ENCODE measurements around the gene LIN52.

Gene LIN52

DNA sequence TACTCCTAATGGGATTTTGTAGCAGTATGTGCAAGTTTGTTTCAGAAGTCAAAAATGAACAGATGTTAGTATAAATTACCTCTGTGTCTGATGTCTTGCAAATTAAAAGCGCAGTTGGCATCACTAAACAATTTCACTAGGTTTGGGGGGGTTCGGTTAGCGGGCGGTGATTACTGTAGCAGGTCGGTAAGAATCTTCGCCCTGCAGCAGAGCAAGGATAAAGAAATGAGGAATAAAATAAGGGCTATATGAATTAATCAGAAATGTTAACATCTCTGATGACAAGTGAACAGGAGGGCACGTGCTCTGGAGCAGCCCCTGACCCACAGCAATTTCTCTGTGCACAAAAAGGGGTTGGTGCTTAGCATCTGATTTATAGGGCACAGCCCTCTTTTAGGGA, 110.9 kb downstream of the LIN52 start:
- DNase-seq: no peak

DNA sequence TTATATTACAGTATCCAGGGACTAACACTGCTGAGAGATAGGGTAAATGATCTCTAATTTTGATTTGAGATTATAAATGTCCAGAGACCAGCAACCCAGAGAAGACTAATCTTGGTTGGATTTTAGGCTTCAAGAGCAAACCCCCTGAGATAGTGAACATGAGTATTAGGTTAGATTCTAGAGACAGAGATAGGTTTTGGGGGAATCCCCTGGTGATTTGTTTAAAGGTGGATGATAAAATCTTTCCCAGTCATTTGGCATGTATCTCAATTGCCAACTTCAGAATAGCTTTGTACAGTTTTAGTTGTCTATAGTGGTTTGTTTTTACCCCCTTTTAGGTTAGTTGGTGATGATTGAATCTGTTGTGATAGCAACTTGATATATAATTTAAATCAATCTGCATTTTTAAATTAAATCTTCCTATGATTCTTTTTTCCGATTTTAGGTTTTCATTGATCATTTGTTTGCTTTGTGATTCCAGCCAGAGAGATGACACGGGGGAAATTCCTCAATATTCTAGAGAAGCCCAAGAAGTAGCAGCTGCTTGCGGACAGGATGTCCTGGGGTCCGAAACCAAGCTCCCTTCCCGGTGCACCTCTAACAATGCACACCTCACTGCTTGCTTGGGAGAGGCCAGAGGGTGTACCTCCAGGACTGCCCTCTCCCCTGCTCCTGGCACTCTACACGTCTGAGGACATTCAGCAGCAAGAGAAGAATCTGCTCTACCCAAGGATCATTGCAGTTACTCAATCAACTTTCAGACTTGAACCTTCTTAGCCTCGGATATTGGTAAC, 113.9 kb downstream of the LIN52 start:
- no peak for DNase-seq

DNA sequence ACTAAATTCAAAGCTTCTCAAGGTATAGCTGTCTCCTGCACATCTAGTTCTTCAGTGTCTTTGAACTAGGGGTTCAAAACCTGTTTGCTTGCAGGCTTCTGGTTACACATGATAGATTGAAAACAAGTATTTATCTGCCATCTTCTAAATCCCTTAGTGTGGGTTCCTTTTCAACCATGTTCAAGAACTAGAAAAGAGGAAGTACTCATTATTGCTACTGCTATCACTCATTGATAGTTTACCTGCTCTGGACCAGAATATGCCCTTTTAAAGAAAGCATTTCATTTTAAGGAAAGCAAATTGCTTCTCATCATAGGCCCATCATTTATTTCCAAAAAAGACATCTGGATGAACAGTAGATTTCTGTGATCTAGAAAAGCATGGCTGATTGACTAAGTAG, 117.4 kb downstream of the LIN52 start:
- DNase-seq: no peak

DNA sequence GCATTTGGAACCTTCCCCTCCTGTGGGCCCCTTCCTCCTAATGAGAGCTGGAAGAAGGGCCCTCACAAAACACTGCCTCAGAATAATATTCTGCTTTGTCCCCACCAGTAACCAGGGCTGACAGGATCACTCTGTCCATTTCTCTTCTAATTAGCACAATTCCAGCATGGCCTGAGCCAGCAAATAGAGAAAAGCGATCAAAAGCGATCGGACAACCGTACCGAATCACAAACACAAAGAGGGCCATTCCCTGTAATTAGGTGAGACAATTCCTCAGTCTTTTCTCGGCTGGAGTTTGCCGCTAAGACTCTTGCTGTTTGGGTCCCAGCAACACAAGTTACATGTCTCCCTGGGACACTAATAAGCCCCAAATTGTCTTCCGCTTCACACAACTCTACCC, 118.9 kb downstream of the LIN52 start:
- peak; percentile 7 to 57 for DNase-seq

DNA sequence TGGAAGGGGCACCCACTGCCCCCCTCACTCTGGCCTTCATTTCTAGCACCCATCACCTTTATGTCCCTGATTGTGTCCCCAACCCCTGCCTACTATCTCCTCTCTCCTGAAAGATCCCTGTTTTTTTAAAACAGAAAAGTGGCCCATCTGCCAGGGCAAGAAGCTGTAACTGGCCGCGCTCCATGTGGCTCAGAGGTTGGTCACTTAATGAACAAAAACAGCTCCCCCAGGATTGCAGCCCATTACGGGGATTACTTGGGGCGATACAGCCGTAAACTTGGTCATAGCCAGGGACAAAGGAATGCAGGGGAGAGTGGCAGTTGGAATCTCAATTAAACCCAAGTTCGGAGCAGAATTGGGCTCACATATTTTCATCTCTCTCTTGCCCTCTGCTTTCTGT, 119.7 kb downstream of the LIN52 start:
- peak in 1 of 2 donors; percentile 13 for DNase-seq

DNA sequence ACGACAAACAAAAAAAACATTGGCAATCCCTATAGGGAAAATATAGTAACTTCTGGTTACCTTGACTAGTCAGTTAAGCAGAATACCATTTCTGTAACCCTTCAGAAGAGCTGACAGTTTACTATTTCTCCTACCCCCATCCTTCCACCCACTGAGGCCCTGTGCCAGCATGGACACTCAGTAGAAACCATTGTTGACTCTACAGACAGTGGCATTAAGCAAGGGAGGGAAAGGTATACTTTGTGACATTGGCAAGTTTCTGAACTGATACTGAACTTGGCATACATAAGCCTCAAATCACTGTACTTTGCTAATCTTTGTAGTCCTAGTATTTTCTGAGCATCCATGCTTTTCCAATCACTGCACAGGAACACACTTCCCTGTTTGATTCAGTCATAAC, 121.1 kb downstream of the LIN52 start:
- DNase-seq: no peak

DNA sequence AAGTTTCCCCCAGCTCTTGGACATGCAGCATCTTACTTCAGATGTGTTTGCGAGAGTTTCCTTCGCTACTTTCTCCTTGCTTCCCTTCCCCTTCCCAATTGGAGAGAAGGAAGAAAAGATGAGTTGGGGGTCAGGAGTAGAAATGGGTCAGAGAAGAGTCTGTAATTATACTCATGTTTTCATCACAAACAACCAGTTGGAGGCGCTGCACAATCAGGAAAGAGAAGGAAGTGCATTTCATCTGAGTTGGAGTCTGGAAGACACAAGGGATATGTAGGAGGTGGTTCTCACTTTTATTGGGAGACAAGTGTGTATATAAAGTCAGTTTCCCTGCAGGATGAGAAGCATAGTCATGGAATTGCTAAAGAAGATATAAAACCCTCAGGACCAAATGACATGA, 123.2 kb downstream of the LIN52 start:
- DNase-seq: no peak

DNA sequence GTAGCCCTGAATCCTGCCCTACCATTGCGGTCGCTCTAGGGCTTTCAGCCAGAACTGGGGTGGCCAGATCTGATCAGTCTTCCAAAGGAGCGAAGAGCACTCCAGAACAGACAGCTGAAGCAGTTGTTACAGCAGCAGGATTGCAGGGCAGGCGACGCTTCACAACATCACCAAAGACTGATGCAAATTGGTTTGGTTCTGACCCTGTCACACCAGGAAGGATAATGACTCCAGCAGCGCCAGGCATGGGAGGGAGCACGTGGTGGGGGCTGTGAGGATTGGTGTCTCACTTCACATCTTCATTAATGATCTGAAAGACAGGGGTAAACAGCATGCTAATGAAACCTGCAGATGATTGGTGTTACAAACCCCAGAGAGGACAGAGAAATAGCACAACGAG, 123.9 kb downstream of the LIN52 start:
- DNase-seq: no peak

DNA sequence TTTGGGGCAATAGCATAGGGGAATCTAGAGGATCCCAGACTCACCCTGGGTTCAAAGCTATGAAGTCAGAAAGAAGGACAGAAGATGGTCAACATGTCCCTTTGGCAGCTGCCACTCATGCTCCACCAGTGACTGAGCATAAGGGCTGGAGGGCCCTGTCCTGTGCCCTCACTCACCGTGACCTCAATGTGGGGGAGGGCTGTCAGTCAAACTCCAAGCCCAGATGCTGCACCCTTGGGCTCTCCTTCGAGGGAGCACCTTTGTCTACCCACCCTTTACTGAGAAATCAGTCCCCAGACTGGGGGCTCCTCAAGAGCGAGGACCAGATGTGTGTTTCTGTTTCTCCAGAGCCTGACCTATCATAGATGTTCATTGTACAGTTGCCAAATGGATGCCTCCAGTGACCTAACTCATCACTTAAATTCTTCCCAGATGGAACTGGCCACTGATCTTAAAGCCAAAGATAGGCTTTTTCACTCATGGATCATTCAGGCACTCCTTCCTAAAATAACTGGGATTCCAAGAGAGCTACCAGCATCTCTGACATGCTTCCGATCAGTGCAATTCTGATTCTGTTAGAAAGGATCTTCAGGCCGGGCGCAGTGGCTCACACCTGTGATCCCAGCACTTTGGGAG, 127.3 kb downstream of the LIN52 start:
- no peak for DNase-seq

DNA sequence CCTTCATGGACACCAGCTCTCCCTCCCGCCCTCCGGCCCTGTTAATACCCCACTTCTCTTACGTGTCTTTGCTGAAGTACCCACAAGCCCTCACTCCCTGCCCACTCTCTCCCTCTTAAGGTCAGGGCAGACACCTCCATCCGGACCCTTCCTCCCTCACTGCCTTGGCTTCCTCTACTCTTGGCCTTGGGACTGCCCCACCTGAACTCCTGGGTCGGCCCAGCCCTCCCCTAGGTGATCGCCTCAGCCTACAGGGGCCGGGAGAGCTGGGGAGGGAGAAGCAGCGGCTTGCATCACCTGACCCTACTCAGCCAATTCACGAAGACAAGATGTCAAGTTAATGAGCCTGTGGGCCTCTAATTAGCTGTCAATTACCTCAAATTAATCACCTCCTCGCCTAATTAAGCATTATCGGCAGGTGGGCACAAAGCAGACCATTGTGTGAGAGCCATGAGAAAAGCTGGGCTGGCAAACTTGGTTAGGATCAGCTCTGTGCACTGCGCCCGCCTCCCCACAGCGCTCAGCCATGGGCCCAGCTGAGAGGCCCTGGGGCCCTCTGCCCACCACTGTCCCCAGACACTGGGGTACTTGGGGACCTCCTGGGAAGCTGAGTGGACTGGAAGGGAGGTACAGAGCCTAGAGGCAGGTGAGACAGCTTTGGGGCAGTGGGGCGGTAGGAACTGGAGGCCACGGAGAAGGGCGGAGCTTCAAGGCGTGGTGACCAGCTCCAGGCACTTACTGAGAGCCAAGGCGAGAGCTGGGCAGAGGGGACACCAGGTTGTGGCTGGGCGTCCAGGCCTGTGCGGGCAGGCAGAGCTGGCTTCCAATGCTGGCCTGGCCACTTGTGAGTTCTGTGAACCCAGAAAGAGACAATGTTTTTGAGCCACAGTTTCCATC, 129.4 kb downstream of the LIN52 start:
- DNase-seq: no peak

DNA sequence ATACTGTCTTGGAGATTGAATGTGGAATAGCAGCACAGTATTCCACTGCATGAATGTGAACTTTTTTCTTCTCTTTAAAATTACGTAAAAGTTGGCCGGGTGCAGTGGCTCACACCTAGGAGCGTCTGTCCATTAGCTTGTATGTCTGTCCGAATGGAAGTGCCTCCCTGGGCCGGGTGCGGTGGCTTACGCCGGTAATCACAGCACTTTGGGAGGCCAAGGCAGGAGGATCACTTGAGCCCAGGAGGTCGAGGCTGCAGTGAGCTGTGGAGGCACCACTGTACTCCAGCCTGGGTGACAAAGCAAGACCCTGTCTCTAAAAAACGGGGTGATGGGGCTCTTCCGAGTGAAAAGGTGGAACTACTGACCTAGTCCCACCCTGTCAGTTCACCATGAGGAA, 131.9 kb downstream of the LIN52 start:
- no peak for DNase-seq

DNA sequence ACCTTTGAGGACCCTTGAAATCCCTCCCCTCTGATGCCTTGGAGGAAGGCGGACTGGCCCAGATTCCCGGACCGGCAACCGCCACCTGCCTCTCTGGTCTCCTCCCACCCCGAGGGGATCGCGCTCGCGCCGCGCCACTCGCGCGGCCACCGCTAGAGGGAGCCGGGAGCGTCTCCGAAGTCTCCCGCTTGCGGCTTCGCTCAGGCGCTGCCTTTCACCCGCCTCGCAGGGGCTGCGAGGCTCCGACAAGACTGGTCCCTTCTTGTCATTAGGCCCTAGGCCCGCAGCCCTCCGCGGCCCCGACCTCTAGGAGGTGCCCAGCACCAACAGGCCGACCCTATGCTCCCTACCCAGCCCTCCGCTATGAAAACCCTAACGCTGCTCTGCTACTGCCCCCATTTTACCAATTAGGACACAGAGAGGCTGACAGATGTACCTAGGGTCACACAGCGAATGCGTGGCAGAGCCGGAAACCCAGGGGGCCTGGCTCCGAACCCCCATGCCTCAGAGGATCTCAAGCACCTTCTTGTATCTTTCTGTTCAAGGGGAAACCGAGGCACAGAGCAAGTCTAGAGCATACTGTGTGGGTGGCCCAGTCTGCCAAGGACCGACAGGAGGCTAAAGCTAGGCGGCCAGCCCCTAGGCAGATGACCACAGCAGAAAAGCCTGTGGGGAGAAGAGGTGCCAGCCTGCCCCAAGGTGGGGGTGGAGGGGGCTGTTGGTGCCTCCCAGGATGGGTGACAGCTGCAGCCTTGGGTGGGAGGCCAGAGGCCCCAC, 133.1 kb downstream of the LIN52 start:
- DNase-seq: peak; percentile 8 to 63

DNA sequence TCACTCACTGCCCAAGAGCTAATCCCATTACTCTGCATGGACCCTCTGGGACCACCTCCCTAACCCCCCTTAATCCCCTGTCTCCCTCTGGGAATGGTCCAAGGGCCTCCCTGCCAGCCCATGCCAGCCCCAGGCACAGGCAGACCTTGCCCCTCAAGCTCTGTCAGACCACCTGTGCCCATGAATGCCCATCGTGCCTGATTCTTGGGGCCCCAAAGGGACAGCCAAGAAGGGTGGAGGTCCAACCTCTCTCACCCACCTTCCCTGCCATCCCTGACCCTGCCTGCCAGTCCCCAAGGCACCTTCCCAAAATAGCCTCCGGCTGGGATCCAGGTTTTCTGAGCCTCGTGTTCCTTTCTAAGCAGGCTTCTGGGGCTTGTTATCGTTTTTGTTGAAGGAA, 133.7 kb downstream of the LIN52 start:
- no peak for DNase-seq

DNA sequence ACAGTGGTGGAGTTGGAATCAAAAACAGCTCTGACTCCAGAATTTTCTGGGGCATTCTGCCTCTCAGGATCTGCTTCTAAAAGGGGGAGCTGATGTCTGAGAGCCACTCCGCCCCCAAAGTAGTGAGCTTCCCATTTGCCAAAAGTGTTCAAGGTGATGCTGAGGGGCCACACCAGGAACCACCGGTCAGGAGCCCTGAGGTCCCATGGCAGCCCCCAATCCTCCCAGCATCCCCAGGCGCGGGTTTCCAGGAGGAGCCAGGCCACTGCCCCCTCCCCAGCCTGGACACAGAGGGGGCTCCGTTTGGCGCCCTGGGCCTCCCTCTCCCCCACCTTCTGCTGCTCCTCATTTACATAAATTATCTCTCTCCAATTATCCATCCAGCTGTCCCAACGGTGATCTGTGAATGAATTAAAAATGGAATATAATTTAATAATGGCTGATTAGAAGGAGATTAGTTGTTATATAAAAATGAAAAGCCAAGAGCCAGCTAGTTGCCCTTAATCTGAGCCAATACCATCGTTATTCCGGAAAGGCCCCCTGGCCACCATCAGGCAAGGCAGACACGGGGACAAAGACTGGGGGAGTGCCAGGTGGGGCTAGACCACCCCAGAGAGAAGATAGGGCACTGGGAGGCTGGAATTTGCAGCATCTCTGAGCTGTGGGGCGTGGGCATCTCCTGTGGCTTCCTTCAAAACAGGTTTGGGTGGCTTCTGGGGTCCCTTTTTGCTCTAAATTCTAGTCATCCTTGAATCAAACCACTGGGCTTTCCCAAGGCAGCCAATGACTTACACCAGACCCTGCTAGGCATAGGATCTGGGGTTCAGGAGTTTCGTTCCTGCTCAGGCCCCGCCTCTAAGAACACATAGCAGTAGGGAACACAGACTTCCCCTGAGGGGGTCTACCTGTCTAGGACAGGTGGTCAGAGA, 134.8 kb downstream of the LIN52 start:
- DNase-seq: no peak

DNA sequence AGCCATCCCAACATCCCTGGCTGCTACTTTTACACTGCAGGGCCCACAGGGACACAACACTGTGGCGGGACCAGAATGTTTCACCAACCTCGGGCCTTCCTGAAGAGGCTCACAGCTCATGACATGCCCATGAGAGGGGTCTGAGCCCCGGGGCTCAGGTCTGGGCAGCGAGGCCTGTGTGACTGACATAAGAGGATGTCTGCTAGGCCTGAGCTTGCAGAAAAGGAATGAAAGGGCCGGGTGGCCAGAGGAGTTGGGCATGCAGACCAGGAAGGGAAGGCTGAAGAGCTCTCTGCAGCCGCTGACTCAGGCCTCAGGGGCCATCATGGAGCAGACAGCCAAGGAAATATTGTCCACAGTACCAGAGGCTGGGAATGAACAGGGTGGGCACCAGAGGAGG, 136.2 kb downstream of the LIN52 start:
- no peak for DNase-seq

DNA sequence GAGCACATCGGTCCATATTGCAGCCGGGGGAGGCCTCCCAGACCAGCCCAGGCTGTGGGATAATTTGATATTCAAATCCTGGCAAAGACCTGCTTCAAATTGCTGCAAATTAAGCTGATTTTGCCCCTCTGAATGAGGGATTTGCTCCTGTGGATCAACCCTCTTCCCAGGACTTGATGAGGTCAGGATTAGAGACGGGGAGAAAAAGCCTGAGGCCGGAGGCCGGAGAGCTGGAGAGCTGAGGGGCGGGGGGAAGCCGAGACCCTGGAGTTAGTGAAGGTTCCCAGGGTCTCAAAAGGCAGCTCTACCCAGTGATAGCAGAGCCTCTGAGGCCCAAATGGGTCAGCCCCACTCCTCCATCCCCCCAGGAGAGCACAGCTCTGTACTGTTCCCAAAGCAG, 137.0 kb downstream of the LIN52 start:
- DNase-seq: no peak

DNA sequence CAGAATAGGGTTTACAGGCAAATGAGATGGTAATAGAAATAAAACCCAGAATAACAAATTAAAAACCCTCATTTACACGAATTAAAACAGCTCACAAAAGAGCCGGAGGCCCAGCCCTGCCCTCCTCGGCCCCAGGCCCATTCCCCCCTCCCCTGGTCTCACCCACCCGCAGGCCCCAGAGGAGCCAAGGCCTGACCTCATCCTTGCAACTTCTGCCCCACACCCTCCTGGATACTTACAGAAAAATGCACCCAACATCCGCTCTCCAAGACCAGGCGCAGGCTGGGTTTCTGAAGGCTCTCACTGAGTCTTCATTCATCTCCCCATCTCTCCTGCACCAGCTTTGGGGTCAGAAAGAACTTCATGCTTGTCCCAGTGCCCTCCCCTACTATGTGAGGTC, 138.3 kb downstream of the LIN52 start:
- no peak for DNase-seq

DNA sequence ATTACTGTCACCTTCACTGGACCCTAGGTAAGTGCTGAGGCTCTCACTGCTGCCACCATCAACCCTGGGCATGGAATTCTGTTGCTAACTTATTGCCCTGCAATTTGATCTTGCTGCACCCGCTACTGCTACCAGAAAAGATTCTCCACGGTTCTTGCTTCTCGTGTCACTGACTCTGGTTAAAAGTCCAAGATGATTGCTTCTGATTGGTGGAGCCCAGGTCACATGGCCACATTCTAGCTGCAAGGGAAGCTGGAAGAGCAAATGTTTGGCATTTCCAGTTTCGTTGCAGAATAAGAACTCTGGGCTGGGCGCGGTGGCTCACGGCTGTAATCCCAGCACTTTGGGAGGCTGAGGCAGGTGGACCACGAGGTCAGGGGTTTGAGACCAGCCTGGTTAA, 147.0 kb downstream of the LIN52 start:
- DNase-seq: no peak

DNA sequence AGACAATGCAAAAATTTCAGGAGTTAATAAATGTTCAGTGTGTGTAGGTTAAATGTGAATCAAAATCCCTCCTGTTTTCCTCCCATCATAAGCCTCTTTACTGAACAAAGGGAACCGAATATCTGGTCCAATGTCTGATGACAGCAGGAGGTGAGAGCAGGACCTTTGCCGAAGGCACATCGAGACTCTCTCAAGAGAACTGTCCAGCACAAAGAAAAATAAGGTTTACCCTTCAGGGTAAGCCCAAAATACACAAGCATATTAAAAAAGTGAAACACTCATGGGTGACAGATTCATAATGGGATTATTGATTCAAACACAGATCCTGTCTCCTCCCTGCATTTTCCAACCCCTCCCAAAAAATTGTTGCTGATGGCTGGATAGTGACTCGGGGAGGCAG, 150.3 kb downstream of the LIN52 start:
- DNase-seq: no peak

DNA sequence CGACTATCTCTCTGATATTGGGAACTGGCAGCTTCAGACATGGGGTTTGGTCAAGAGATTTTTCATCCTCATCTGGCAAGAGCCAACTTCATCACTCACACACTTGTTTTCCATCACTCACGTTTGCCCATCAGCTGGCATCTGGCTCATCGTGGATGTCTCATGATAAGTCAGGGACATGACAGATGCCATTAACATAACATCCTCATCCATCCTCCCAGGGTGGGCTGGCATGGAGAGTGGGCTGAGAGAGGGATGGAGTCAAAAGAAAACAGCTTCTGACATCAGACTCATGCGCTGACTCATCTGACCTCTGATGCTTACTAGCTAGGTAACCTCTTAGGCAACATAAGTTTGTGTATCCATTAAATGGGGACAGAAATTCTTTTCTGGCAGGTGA, 152.7 kb downstream of the LIN52 start:
- no peak for DNase-seq

DNA sequence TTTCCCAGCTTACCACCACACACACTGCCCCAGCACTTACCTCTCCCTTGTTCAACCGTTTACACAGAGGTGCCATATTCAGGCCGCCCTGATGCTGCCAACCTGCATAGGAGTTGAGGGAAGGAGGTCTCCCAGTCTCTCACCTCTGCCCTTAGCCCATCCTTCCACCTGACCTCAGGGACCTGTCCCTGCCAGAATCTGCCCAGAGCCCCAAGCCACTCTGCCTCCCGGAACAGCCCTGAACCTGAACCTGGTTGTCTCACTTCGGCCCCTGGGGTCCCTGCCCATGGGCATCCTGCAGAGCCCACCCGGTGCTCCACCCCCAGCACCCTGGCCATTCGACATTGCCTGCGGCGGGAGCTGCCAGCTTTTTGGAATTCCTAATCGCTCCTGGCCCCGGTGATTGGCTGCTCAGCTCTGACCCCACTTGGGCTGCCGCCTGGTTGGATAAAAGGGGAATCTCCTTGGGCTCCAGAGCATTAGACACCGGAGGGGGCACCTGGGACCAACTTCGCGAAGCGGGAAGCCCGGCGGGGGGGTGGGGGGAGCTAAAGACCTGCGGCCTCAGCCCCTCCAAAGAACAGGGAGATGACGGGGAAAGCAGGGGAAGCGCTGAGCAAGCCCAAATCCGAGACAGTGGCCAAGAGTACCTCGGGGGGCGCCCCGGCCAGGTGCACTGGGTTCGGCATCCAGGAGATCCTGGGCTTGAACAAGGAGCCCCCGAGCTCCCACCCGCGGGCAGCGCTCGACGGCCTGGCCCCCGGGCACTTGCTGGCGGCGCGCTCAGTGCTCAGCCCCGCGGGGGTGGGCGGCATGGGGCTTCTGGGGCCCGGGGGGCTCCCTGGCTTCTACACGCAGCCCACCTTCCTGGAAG, 154.5 kb downstream of the LIN52 start, which contains the start of gene VSX2:
Gene VSX2 (plus strand): TSS at position 476 of the 874 bp plus-strand sequence. CDS start 113 bp downstream, at position 589.
- DNase-seq: no peak

Data from hippocampal formation (tissue), 2 donors.